NCI-H2107 treated with DMSO at 0.1 percent for 48 hours (cell line): ENCODE data around the gene PDGFRB.

Experiments
- DNase-seq: peaks from one replicate; lab custom pipeline; 2025; ENCODE audit not compliant: unreplicated experiment; lab: John Stamatoyannopoulos, UW

Gene PDGFRB

GRCh38 chr5:150155258-150156026, at the start of gene PDGFRB:
Gene PDGFRB, minus strand, starts transcription at chr5:150155845. Its CDS starts 18,798 bp downstream, at chr5:150137047.
- DNase-seq = no peak

- no peak for DNase-seq
Observed at GRCh38 chr5:150204590-150204960, 48.9 kb upstream of the PDGFRB start.

- no peak for DNase-seq
Observed at GRCh38 chr5:150203832-150204589, 48.4 kb upstream of the PDGFRB start.

- DNase-seq = no peak
Observed at GRCh38 chr5:150202501-150202900, 46.9 kb upstream of the PDGFRB start.

GRCh38 chr5:150197476-150197875, 41.8 kb upstream of the PDGFRB start:
- no peak for DNase-seq

- DNase-seq = no peak
Observed at GRCh38 chr5:150196986-150197385, 41.3 kb upstream of the PDGFRB start.

GRCh38 chr5:150196514-150196913, 40.9 kb upstream of the PDGFRB start:
- DNase-seq = no peak

GRCh38 chr5:150195736-150196485, 40.3 kb upstream of the PDGFRB start:
- no peak for DNase-seq

GRCh38 chr5:150192462-150192861, 36.8 kb upstream of the PDGFRB start:
- no peak for DNase-seq

- DNase-seq = no peak
Observed at GRCh38 chr5:150190987-150191386, 35.3 kb upstream of the PDGFRB start.

GRCh38 chr5:150190503-150190979, 34.9 kb upstream of the PDGFRB start:
- no peak for DNase-seq

- DNase-seq = no peak
Observed at GRCh38 chr5:150189728-150190502, 34.3 kb upstream of the PDGFRB start, which contains the start of gene SLC6A7. Gene SLC6A7, plus strand, starts transcription at chr5:150190062. Its CDS starts 266 bp downstream, at chr5:150190328.

GRCh38 chr5:150189326-150189725, 33.7 kb upstream of the PDGFRB start:
- no peak for DNase-seq

- DNase-seq = no peak
Observed at GRCh38 chr5:150188146-150188842, 32.6 kb upstream of the PDGFRB start.

- no peak for DNase-seq
Observed at GRCh38 chr5:150186897-150187296, 31.3 kb upstream of the PDGFRB start.

GRCh38 chr5:150186137-150186536, 30.5 kb upstream of the PDGFRB start:
- no peak for DNase-seq

- no peak for DNase-seq
Observed at GRCh38 chr5:150184990-150185912, 29.6 kb upstream of the PDGFRB start.

GRCh38 chr5:150184006-150184405, 28.4 kb upstream of the PDGFRB start:
- DNase-seq = no peak

- DNase-seq = no peak
Observed at GRCh38 chr5:150183436-150183835, 27.8 kb upstream of the PDGFRB start.
